Astrocyte (in vitro differentiated cells and primary cell): Measurements from ENCODE around the gene NDUFS8. TPM values are rescaled to one million over a fixed set of nuclear protein-coding genes. Genes with fewer than 3 reads are reported as not detected.

Experiments
- DNase-seq: peaks from one replicate; pipeline ENCODE4 v3.0.0-alpha.2; 2010; ENCODE audit warnings: low read depth
- FAIRE-seq: peaks from 2 replicates; lab custom pipeline; 2011; peaks lifted over from hg19 to GRCh38; lab: Jason Lieb, UNC
- H2AFZ ChIP-seq: 2 replicates; pipeline ENCODE4 v1.6.0; 2012; ENCODE audit warnings: low read depth, low read length, inconsistent platforms
- H3K27ac ChIP-seq: 2 replicates; pipeline ENCODE4 v1.5.1; 2011; ENCODE audit warnings: low read depth, low read length, inconsistent platforms
- H3K27me3 ChIP-seq: 2 replicates; pipeline ENCODE4 v1.6.0; 2011; ENCODE audit warnings: low read length, inconsistent platforms; ENCODE audit not compliant: insufficient read depth
- H3K36me3 ChIP-seq: 2 replicates; pipeline ENCODE4 v1.5.1; 2011; ENCODE audit warnings: low read length, inconsistent platforms; ENCODE audit not compliant: insufficient read depth
- H3K4me1 ChIP-seq: 2 replicates; pipeline ENCODE4 v1.5.1; 2011; ENCODE audit warnings: low read length, inconsistent platforms; ENCODE audit not compliant: insufficient read depth
- H3K4me2 ChIP-seq: 2 replicates; pipeline ENCODE4 v1.6.0; 2012; ENCODE audit warnings: low read length, inconsistent platforms
- H3K4me3 ChIP-seq: 2 replicates; pipeline ENCODE4 v1.5.1; 2011; ENCODE audit warnings: low read depth, mild to moderate bottlenecking, low read length, inconsistent platforms; ENCODE audit not compliant: insufficient read depth
- H3K79me2 ChIP-seq: 2 replicates; pipeline ENCODE4 v1.6.0; 2012; ENCODE audit warnings: mild to moderate bottlenecking, low read length, inconsistent platforms; ENCODE audit not compliant: insufficient read depth
- H3K9ac ChIP-seq: 2 replicates; pipeline ENCODE4 v1.6.0; 2012; ENCODE audit warnings: mild to moderate bottlenecking, low read length, inconsistent platforms
- H3K9me3 ChIP-seq: 2 replicates; pipeline ENCODE4 v1.5.1; 2012; ENCODE audit warnings: low read depth, mild to moderate bottlenecking, low read length, inconsistent platforms; ENCODE audit not compliant: insufficient read depth
- H4K20me1 ChIP-seq: 2 replicates; pipeline ENCODE4 v1.6.0; 2012; ENCODE audit warnings: low read length, inconsistent platforms; ENCODE audit not compliant: insufficient read depth
- H3K27ac Mint-ChIP-seq: one replicate; pipeline ENCODE4 v1.8.0; 2021; ENCODE audit warnings: mild to moderate bottlenecking, mixed read lengths; ENCODE audit not compliant: unreplicated experiment
- H3K27me3 Mint-ChIP-seq: one replicate; pipeline ENCODE4 v1.8.0; 2021; ENCODE audit warnings: low read depth, mixed read lengths; ENCODE audit not compliant: unreplicated experiment
- H3K36me3 Mint-ChIP-seq: one replicate; pipeline ENCODE4 v1.8.0; 2021; ENCODE audit warnings: low read depth, mixed read lengths; ENCODE audit not compliant: unreplicated experiment
- H3K4me1 Mint-ChIP-seq: one replicate; pipeline ENCODE4 v1.8.0; 2021; ENCODE audit warnings: low read depth, mixed read lengths; ENCODE audit not compliant: unreplicated experiment
- H3K4me3 Mint-ChIP-seq: one replicate; pipeline ENCODE4 v1.8.0; 2021; ENCODE audit warnings: mild to moderate bottlenecking, moderate library complexity, mixed read lengths; ENCODE audit not compliant: unreplicated experiment
- H3K9me3 Mint-ChIP-seq: one replicate; pipeline ENCODE4 v1.8.0; 2021; ENCODE audit warnings: mild to moderate bottlenecking, mixed read lengths; ENCODE audit not compliant: unreplicated experiment
- CTCF ChIP-seq: IDR thresholded peaks from 2 replicates; pipeline ENCODE4 v1.5.1; 2011; ENCODE audit warnings: low read depth, mild to moderate bottlenecking, inconsistent platforms, low read length, moderate library complexity; ENCODE audit not compliant: insufficient read depth
- EZH2 ChIP-seq: IDR thresholded peaks from 2 replicates; pipeline ENCODE4 v1.6.1; 2012; ENCODE audit warnings: mild to moderate bottlenecking, low read length, inconsistent platforms; ENCODE audit not compliant: insufficient read depth
- total RNA-seq: library from RNA; stranded (reverse); gene quantifications from 2 replicates; pipeline ENCODE4 v1.2.1, GENCODE V29; 2021

NDUFS8 gene
- total RNA-seq, 1 donor from 2014 or later, result 159 TPM

- Histone ChIP-seq H3K27ac (peak within 1 kb of the TSS; percentile 57), H2AFZ (peak within 1 kb of the TSS; percentile 68), H3K27me3 (no peaks in the 10 kb centered on the region), H3K79me2 (peaks cover 39% of the 10 kb centered on the region), H3K4me3 (peak within 1 kb of the TSS; percentile 55), H3K9me3 (no peaks in the 10 kb centered on the region), H3K4me2 (peak within 1 kb of the TSS; percentile 88), H3K36me3 (no peaks in the 10 kb centered on the region), H4K20me1 (peaks cover 11% of the 10 kb centered on the region), H3K9ac (peak within 1 kb of the TSS; percentile 75), H3K4me1 (peaks cover 34% of the 10 kb centered on the region)
- Mint-ChIP-seq H3K36me3 (peaks cover 2% of the 10 kb centered on the region), H3K4me1 (peaks cover 4% of the 10 kb centered on the region), H3K9me3 (no peaks in the 10 kb centered on the region), H3K4me3 (peak within 1 kb of the TSS; percentile 71), H3K27me3 (no peaks in the 10 kb centered on the region), H3K27ac (no peak within 1 kb of the TSS)
- FAIRE-seq, result no peak
- DNase-seq, result peak; percentile 49
- no peak for TF ChIP-seq CTCF
- no peak for TF ChIP-seq EZH2
Measured at GRCh38 chr11:68038718-68039525, 8.4 kb downstream of the NDUFS8 start, which contains the start of gene TCIRG1. TSS of gene TCIRG1 (plus strand) at chr11:68039025. CDS start at chr11:68041272, 2,247 bp downstream.

GRCh38 chr11:68039526-68040086 is 9.1 kb downstream of the NDUFS8 start:
- Histone ChIP-seq H3K4me3 (peak overlapping the region; percentile 55), H3K9ac (peak overlapping the region; percentile 75), H3K4me1 (peaks cover 34% of the 10 kb centered on the region), H3K9me3 (no peaks in the 10 kb centered on the region), H4K20me1 (peaks cover 17% of the 10 kb centered on the region), H3K79me2 (peaks cover 35% of the 10 kb centered on the region), H3K27ac (peak overlapping the region; percentile 56), H3K27me3 (no peaks in the 10 kb centered on the region), H3K36me3 (no peaks in the 10 kb centered on the region), H2AFZ (no peak overlapping the region), H3K4me2 (peak overlapping the region; percentile 88)
- DNase-seq, result no peak
- Mint-ChIP-seq H3K4me1 (peaks cover 4% of the 10 kb centered on the region), H3K27me3 (no peaks in the 10 kb centered on the region), H3K36me3 (no peaks in the 10 kb centered on the region), H3K27ac (no peak overlapping the region), H3K9me3 (no peaks in the 10 kb centered on the region), H3K4me3 (peak overlapping the region; percentile 71)
- no peak for TF ChIP-seq CTCF
- no peak for TF ChIP-seq EZH2
- no peak for FAIRE-seq
